HepG2 (cell line): Measurements from ENCODE around the gene PHF23. TPM values are rescaled to one million over a fixed set of nuclear protein-coding genes. Genes with fewer than 3 reads are reported as not detected.

Experiments
- ATF7 ChIP-seq, 2 experiments: fragments of 450-650 bp in 1 of 2; sonication (generic) in 1 of 2; formaldehyde crosslinking in 1 of 2; IDR thresholded peaks; 2 replicates each; pipeline versions ENCODE4 v1.4.0 to v1.6.1; 2016 to 2020; ENCODE audit warnings: antibody characterized with exemption in 1 of 2, mild to moderate bottlenecking in 1 of 2, missing genetic modification reagents in 1 of 2
- CEBPB ChIP-seq: IDR thresholded peaks from 2 replicates; pipeline ENCODE4 v1.6.1; 2011; ENCODE audit warnings: low read depth, low read length, improper control_type of control experiment, borderline replicate concordance
- ERF ChIP-seq: IDR thresholded peaks from 2 replicates; pipeline ENCODE4 v1.6.1; 2018; ENCODE audit warnings: missing biosample characterization, missing genetic modification reagents
- HES4 ChIP-seq: sonication (generic); formaldehyde crosslinking; IDR thresholded peaks from 2 replicates; pipeline ENCODE4 v1.9.0; 2021; ENCODE audit warnings: mild to moderate bottlenecking, missing genetic modification reagents, borderline replicate concordance
- KLF13 ChIP-seq: sonication (generic); formaldehyde crosslinking; IDR thresholded peaks from 2 replicates; pipeline ENCODE4 v1.4.0; 2020; ENCODE audit warnings: mild to moderate bottlenecking, missing genetic modification reagents
- MBD4 ChIP-seq: IDR thresholded peaks from 2 replicates; pipeline ENCODE4 v1.6.1; 2012; ENCODE audit warnings: low read length, inconsistent platforms, borderline replicate concordance
- SIX1 ChIP-seq: sonication (generic); formaldehyde crosslinking; IDR thresholded peaks from 2 replicates; pipeline ENCODE4 v1.4.0; 2020; ENCODE audit warnings: missing genetic modification reagents, borderline replicate concordance
- SOX6 ChIP-seq, 2 experiments: fragments of 450-650 bp in 1 of 2; sonication (generic) in 1 of 2; formaldehyde crosslinking in 1 of 2; IDR thresholded peaks; 2 replicates each; pipeline versions ENCODE4 v1.4.0 to v1.6.1; 2017 to 2020; ENCODE audit warnings: antibody characterized with exemption in 1 of 2, mild to moderate bottlenecking in 1 of 2, missing genetic modification reagents in 1 of 2
- ZNF335 ChIP-seq: sonication (generic); formaldehyde crosslinking; IDR thresholded peaks from 2 replicates; pipeline ENCODE4 v1.4.0; 2020; ENCODE audit warnings: missing genetic modification reagents
- ZNF503 ChIP-seq: sonication (generic); formaldehyde crosslinking; IDR thresholded peaks from 2 replicates; pipeline ENCODE4 v1.4.0; 2020; ENCODE audit warnings: missing genetic modification reagents
- polyA plus RNA-seq, 8 experiments: library from polyadenylated mRNA; depleted of rRNA in 3 of 8; stranded (reverse) in 7 of 8; unstranded in 1 of 8; fragments of >200 nt; fragmentation: Illumina TruSeq in 4 of 8; extraction: Trizol in 4 of 8; gene quantifications; 2 replicates each; pipeline versions ENCODE4 v1.2.1 to v1.2.3, GENCODE V29; 2011 to 2016; ENCODE audit warnings: low read depth in 4 of 8, missing spikeins in 1 of 8, mixed read lengths in 1 of 8; ENCODE audit not compliant: insufficient read depth in 1 of 8
- total RNA-seq, 5 experiments: library from RNA; depleted of rRNA; stranded (reverse); fragments of >200 nt; fragmentation: Illumina TruSeq; extraction: Trizol; gene quantifications; 2 replicates each; pipeline ENCODE4 v1.2.3, GENCODE V29; 2016; ENCODE audit warnings: low read depth in 1 of 5
- TF ChIP-seq, protein P1 (sequence below): sonication (generic); formaldehyde crosslinking; IDR thresholded peaks from 2 replicates; pipeline ENCODE4 v1.5.0; 2020; ENCODE audit warnings: mild to moderate bottlenecking, missing genetic modification reagents, borderline replicate concordance
- TF ChIP-seq, protein P2 (sequence below): sonication (generic); formaldehyde crosslinking; IDR thresholded peaks from 2 replicates; pipeline ENCODE4 v1.9.0; 2021; ENCODE audit warnings: missing genetic modification reagents, borderline replicate concordance
- TF ChIP-seq, protein P3 (sequence below): sonication (generic); formaldehyde crosslinking; IDR thresholded peaks from 2 replicates; pipeline ENCODE4 v1.5.1; 2020; ENCODE audit warnings: mild to moderate bottlenecking, missing genetic modification reagents, moderate library complexity

PHF23 gene
- total and polyA plus RNA-seq, 2 of the 13 experiments (the other 11 are each of a cell fraction or from before 2014, with no cell fraction given) = 27.6 to 33.2 TPM

DNA sequence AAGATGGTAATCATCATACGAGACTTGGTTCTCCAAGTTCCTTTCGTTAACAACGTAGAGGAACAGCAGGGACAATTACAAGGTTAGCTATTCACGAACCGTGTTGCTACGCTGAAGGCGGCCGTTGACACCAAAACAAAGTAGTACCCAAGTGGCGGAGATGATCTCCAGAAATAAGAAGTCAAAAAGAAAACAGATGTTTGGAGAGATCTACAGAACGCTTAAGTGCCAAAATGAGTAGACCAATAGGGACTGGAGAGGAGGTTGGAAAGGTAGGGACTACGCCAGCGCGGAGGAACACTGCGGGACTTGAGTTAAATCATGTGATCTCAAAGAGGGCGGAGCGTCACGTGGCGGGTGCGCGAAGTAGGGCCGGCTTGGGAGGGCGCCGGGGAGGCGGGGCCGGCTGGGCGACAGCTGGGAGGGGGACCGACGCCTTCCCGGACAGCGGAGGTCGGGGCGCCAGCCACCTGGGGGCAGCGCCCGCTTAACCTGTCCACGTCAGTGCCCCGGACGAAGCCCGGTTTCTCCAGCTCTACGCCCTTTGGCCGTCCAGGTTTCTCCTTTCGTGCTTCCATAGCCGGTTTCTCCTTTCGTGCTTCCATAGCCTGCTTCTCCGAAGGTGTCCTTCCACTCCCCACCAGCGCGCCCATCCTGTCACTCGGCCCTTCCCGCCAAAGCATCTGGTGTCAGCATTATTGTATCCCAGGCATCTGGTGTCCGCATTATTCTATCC is 3.6 kb upstream of the PHF23 start (continued):
- TF ChIP-seq, protein P1, sequence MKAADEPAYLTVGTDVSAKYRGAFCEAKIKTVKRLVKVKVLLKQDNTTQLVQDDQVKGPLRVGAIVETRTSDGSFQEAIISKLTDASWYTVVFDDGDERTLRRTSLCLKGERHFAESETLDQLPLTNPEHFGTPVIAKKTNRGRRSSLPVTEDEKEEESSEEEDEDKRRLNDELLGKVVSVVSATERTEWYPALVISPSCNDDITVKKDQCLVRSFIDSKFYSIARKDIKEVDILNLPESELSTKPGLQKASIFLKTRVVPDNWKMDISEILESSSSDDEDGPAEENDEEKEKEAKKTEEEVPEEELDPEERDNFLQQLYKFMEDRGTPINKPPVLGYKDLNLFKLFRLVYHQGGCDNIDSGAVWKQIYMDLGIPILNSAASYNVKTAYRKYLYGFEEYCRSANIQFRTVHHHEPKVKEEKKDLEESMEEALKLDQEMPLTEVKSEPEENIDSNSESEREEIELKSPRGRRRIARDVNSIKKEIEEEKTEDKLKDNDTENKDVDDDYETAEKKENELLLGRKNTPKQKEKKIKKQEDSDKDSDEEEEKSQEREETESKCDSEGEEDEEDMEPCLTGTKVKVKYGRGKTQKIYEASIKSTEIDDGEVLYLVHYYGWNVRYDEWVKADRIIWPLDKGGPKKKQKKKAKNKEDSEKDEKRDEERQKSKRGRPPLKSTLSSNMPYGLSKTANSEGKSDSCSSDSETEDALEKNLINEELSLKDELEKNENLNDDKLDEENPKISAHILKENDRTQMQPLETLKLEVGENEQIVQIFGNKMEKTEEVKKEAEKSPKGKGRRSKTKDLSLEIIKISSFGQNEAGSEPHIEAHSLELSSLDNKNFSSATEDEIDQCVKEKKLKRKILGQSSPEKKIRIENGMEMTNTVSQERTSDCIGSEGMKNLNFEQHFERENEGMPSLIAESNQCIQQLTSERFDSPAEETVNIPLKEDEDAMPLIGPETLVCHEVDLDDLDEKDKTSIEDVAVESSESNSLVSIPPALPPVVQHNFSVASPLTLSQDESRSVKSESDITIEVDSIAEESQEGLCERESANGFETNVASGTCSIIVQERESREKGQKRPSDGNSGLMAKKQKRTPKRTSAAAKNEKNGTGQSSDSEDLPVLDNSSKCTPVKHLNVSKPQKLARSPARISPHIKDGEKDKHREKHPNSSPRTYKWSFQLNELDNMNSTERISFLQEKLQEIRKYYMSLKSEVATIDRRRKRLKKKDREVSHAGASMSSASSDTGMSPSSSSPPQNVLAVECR = peak; percentile 71
- TF ChIP-seq, protein P2, sequence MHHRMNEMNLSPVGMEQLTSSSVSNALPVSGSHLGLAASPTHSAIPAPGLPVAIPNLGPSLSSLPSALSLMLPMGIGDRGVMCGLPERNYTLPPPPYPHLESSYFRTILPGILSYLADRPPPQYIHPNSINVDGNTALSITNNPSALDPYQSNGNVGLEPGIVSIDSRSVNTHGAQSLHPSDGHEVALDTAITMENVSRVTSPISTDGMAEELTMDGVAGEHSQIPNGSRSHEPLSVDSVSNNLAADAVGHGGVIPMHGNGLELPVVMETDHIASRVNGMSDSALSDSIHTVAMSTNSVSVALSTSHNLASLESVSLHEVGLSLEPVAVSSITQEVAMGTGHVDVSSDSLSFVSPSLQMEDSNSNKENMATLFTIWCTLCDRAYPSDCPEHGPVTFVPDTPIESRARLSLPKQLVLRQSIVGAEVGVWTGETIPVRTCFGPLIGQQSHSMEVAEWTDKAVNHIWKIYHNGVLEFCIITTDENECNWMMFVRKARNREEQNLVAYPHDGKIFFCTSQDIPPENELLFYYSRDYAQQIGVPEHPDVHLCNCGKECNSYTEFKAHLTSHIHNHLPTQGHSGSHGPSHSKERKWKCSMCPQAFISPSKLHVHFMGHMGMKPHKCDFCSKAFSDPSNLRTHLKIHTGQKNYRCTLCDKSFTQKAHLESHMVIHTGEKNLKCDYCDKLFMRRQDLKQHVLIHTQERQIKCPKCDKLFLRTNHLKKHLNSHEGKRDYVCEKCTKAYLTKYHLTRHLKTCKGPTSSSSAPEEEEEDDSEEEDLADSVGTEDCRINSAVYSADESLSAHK (CRISPR knock-in tag) = no peak
- 0 out of 2 replicates have a peak, but pooled peaks have one; percentile 83 for TF ChIP-seq MBD4
- no peak for TF ChIP-seq ATF7 (IDR thresholded peaks at IDR 0.05)
- TF ChIP-seq ATF7 (CRISPR knock-in tag; IDR thresholded peaks at IDR 0.05) = peak; percentile 31; the same call in 1 of the 2 replicates
- 0 out of 2 replicates have a peak, but pooled peaks have one; percentile 18 for TF ChIP-seq HES4 (CRISPR knock-in tag)
- TF ChIP-seq, protein P3, sequence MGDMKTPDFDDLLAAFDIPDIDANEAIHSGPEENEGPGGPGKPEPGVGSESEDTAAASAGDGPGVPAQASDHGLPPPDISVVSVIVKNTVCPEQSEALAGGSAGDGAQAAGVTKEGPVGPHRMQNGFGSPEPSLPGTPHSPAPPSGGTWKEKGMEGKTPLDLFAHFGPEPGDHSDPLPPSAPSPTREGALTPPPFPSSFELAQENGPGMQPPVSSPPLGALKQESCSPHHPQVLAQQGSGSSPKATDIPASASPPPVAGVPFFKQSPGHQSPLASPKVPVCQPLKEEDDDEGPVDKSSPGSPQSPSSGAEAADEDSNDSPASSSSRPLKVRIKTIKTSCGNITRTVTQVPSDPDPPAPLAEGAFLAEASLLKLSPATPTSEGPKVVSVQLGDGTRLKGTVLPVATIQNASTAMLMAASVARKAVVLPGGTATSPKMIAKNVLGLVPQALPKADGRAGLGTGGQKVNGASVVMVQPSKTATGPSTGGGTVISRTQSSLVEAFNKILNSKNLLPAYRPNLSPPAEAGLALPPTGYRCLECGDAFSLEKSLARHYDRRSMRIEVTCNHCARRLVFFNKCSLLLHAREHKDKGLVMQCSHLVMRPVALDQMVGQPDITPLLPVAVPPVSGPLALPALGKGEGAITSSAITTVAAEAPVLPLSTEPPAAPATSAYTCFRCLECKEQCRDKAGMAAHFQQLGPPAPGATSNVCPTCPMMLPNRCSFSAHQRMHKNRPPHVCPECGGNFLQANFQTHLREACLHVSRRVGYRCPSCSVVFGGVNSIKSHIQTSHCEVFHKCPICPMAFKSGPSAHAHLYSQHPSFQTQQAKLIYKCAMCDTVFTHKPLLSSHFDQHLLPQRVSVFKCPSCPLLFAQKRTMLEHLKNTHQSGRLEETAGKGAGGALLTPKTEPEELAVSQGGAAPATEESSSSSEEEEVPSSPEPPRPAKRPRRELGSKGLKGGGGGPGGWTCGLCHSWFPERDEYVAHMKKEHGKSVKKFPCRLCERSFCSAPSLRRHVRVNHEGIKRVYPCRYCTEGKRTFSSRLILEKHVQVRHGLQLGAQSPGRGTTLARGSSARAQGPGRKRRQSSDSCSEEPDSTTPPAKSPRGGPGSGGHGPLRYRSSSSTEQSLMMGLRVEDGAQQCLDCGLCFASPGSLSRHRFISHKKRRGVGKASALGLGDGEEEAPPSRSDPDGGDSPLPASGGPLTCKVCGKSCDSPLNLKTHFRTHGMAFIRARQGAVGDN = peak; percentile 70
- no peak for TF ChIP-seq ZNF335 (CRISPR knock-in tag)
- TF ChIP-seq CEBPB = no peak
- TF ChIP-seq SIX1 (CRISPR knock-in tag) = peak; percentile 84
- TF ChIP-seq ERF (CRISPR knock-in tag) = peak; percentile 60
- peak; percentile 61; the same call in 1 of the 2 replicates for TF ChIP-seq ZNF503 (CRISPR knock-in tag)
- no peak for TF ChIP-seq SOX6 (IDR thresholded peaks at IDR 0.05)
- TF ChIP-seq SOX6 (CRISPR knock-in tag; IDR thresholded peaks at IDR 0.05) = peak; percentile 52
- TF ChIP-seq KLF13 (CRISPR knock-in tag) = no peak
